ENCODE results near the gene BRAF.

- TF ChIP-seq SRF (IDR thresholded peaks at IDR 0.05; ENCODE audit: low read depth) = no peak
- TF ChIP-seq CTCF (IDR thresholded peaks at IDR 0.05 in 2 of 3, conservative IDR thresholded peaks at IDR 0.05 in 1 of 3; ENCODE audit: borderline replicate concordance in 1 of 3, insufficient read depth in 1 of 3, low read depth in 2 of 3, low read length in 2 of 3) = no peak
- no peak for TF ChIP-seq POLR2A (IDR thresholded peaks at IDR 0.05; ENCODE audit: borderline replicate concordance, extremely low read depth, insufficient read depth, insufficient read length)
- no peak for TF ChIP-seq SIN3A (IDR thresholded peaks at IDR 0.05; ENCODE audit: low read depth)
- no peak for TF ChIP-seq ELF1 (IDR thresholded peaks at IDR 0.05; ENCODE audit: borderline replicate concordance, low read depth)
- no peak for TF ChIP-seq REST (IDR thresholded peaks at IDR 0.05; ENCODE audit: low read depth)
- no peak for TF ChIP-seq JUND (IDR thresholded peaks at IDR 0.05)
- TF ChIP-seq POLR2AphosphoS5 (IDR thresholded peaks at IDR 0.05; ENCODE audit: low read depth, low read length) = no peak
- TF ChIP-seq EZH2phosphoT487 (IDR thresholded peaks at IDR 0.05; ENCODE audit: borderline replicate concordance) = no peak
- TF ChIP-seq CEBPB (IDR thresholded peaks at IDR 0.05; ENCODE audit: low read depth) = no peak
- no peak for TF ChIP-seq SP1 (IDR thresholded peaks at IDR 0.05; ENCODE audit: low read depth)
- TF ChIP-seq YY1 (IDR thresholded peaks at IDR 0.05; ENCODE audit: extremely low read depth, insufficient replicate concordance, low read depth, low read length) = no peak
- TF ChIP-seq EZH2 (IDR thresholded peaks at IDR 0.05) = no peak
- TF ChIP-seq RAD21 (IDR thresholded peaks at IDR 0.05; ENCODE audit: low read depth) = no peak
These were observed 4.0 kb upstream of the BRAF start for GRCh38 chr7:140928491-140929309.

Measured in HCT116 (cell line).